OCI-LY7 (cell line): ENCODE measurements around the gene RIMS4. TPM values are rescaled to one million over a fixed set of nuclear protein-coding genes. Genes with fewer than 3 reads are reported as not detected.

Source experiments
- BruUV-seq: library from RNA; stranded (reverse); fragments of 400-500 nt; replicated peaks from 2 replicates; lab custom pipeline; 2021; lab: Mats Ljungman, UMichigan
- CTCF ChIA-PET: fragments of 300-600 bp; sonication (Branson Sonifier 250); formaldehyde crosslinking; loops from one replicate; lab custom pipeline; 2022; ENCODE audit warnings: antibody characterized with exemption; ENCODE audit not compliant: unreplicated experiment; lab: Charles Lee
- POLR2A ChIA-PET: fragments of 300-600 bp; sonication (Branson Sonifier 250); formaldehyde crosslinking; loops from one replicate; lab custom pipeline; 2022; ENCODE audit warnings: antibody characterized with exemption; lab: Charles Lee
- DNase-seq: peaks from one replicate; pipeline ENCODE4 v3.0.0-alpha.2; 2015; ENCODE audit warnings: low spot score
- H2AFZ ChIP-seq: fragments of 200-600 bp; sonication (generic), shearing (Covaris generic); 2 replicates; pipeline ENCODE4 v1.6.1; 2014; ENCODE audit warnings: mild to moderate bottlenecking, antibody characterized with exemption, low read length, moderate library complexity
- H3K27ac ChIP-seq: fragments of 200-600 bp; sonication (generic); 2 replicates; pipeline ENCODE4 v1.5.1; 2014; ENCODE audit warnings: mixed run types, low read depth, mild to moderate bottlenecking, moderate library complexity, low read length, inconsistent platforms; ENCODE audit not compliant: poor library complexity, severe bottlenecking
- H3K36me3 ChIP-seq: fragments of 200-600 bp; sonication (generic); 2 replicates; pipeline ENCODE4 v1.6.1; 2014; ENCODE audit warnings: mild to moderate bottlenecking, antibody characterized with exemption, low read length, moderate library complexity, mixed read lengths; ENCODE audit not compliant: insufficient read depth
- H3K4me1 ChIP-seq: fragments of 200-600 bp; sonication (generic); 2 replicates; pipeline ENCODE4 v1.5.1; 2014; ENCODE audit warnings: mild to moderate bottlenecking, low read length; ENCODE audit not compliant: insufficient read depth, poor library complexity, severe bottlenecking
- H3K4me2 ChIP-seq: fragments of 200-600 bp; sonication (generic); 2 replicates; pipeline ENCODE4 v1.6.1; 2014; ENCODE audit warnings: mild to moderate bottlenecking, low read length
- H3K4me3 ChIP-seq: fragments of 200-600 bp; sonication (generic); 2 replicates; pipeline ENCODE4 v1.5.1; 2014; ENCODE audit warnings: mild to moderate bottlenecking, low read depth, low read length; ENCODE audit not compliant: poor library complexity, severe bottlenecking
- H3K79me2 ChIP-seq: fragments of 200-600 bp; sonication (generic); 2 replicates; pipeline ENCODE4 v1.6.1; 2016; ENCODE audit warnings: low read depth, mild to moderate bottlenecking, low read length, moderate library complexity, mixed read lengths; ENCODE audit not compliant: insufficient read depth
- H3K9me2 ChIP-seq: fragments of 200-600 bp; sonication (generic); 2 replicates; pipeline ENCODE4 v1.6.1; 2016; ENCODE audit warnings: mild to moderate bottlenecking, low read length, mixed read lengths; ENCODE audit not compliant: insufficient read depth
- H3K9me3 ChIP-seq: fragments of 200-600 bp; sonication (generic); 2 replicates; pipeline ENCODE4 v1.6.1; 2014; ENCODE audit warnings: mild to moderate bottlenecking, mixed run types, low read length, mixed read lengths
- H4K20me1 ChIP-seq: fragments of 200-600 bp; sonication (generic); 2 replicates; pipeline ENCODE4 v1.6.1; 2014; ENCODE audit warnings: mild to moderate bottlenecking, antibody characterized with exemption, low read length, moderate library complexity, mixed read lengths; ENCODE audit not compliant: insufficient read depth
- CTCF ChIP-seq: fragments of 200-600 bp; sonication (generic); conservative IDR thresholded peaks from 2 replicates; pipeline ENCODE4 v1.5.1; 2014; ENCODE audit warnings: mild to moderate bottlenecking, antibody characterized with exemption, low read length, moderate library complexity, mixed read lengths
- EZH2phosphoT487 ChIP-seq: fragments of 200-600 bp; sonication (generic); IDR thresholded peaks from 2 replicates; pipeline ENCODE4 v1.6.1; 2018; ENCODE audit warnings: low read depth, borderline replicate concordance, mild to moderate bottlenecking, mixed run types, antibody characterized with exemption, low read length, moderate library complexity, mixed read lengths
- intact Hi-C: fragments of 100-400 bp; cut with micrococcal nuclease; formaldehyde crosslinking; loops from one replicate; pipeline ENCODE4 v1.10.0; 2022; ENCODE audit not compliant: unreplicated experiment
- total RNA-seq, 2 experiments: library from RNA; depleted of rRNA in 1 of 2; stranded (reverse); fragments of >200 nt in 1 of 2; shearing (Covaris generic) in 1 of 2; gene quantifications; 2 replicates each; pipeline ENCODE4 v1.2.3, GENCODE V29; 2014 to 2022

The RIMS4 gene
- total RNA-seq, 2 experiments from 2014 or later = not detected

GRCh38 chr20:44817143-44817910 is 7.0 kb upstream of the RIMS4 start:
- CTCF ChIA-PET = no interaction called here
- DNase-seq = no peak
- Histone ChIP-seq H3K4me3 (no peak overlapping the region), H3K79me2 (no peaks in the 10 kb centered on the region), H3K4me2 (no peak overlapping the region), H3K9me2 (no peaks in the 10 kb centered on the region), H3K4me1 (no peaks in the 10 kb centered on the region), H3K9me3 (no peaks in the 10 kb centered on the region), H4K20me1 (no peaks in the 10 kb centered on the region), H3K27ac (no peak overlapping the region), H3K36me3 (no peaks in the 10 kb centered on the region), H2AFZ (no peak overlapping the region)
- TF ChIP-seq CTCF (no peak), EZH2phosphoT487 (no peak)
- POLR2A ChIA-PET = no interaction called here
- intact Hi-C loops = no loop called here
- no TSS peak for BruUV-seq

DNA sequence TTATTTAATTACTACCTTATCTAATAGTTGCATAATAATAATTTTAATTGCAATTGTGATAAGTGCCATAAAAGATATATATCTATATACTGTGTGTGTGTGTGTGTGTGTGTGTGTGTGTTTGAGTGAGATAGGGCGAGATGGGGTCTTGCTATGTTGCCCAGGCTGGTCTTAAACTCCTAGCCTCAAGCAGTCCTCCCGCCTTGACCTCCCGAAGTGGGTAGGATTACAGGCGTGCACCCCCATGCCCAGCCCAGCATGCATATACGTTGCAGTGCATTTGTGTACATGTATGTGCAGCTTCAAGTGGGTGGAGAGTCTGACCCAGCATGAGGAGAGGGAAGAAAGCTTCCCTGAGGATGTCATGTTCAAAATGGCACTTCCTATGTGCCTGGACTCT is 4.6 kb upstream of the RIMS4 start:
- Histone ChIP-seq H3K4me2 (no peak overlapping the region), H4K20me1 (no peaks in the 10 kb centered on the region), H2AFZ (no peak overlapping the region), H3K4me3 (no peak overlapping the region), H3K79me2 (no peaks in the 10 kb centered on the region), H3K27ac (no peak overlapping the region), H3K36me3 (no peaks in the 10 kb centered on the region), H3K9me3 (no peaks in the 10 kb centered on the region), H3K4me1 (no peaks in the 10 kb centered on the region), H3K9me2 (no peaks in the 10 kb centered on the region)
- no peak for DNase-seq
- no peak for TF ChIP-seq CTCF
- CTCF ChIA-PET = no interaction called here
- POLR2A ChIA-PET = no interaction called here
- intact Hi-C loops = no loop called here
- BruUV-seq = no TSS peak

GRCh38 chr20:44811150-44811685 is 872 bp upstream of the RIMS4 start:
- H3K9me3 ChIP-seq = no peaks in the 10 kb centered on the region
- no peaks in the 10 kb centered on the region for H3K79me2 ChIP-seq
- no peak overlapping the region for H2AFZ ChIP-seq
- intact Hi-C loops = no loop called here
- BruUV-seq = no TSS peak
- no peak overlapping the region for H3K27ac ChIP-seq
- POLR2A ChIA-PET = no interaction called here
- H3K9me2 ChIP-seq = no peaks in the 10 kb centered on the region
- CTCF ChIA-PET = no interaction called here
- H3K4me1 ChIP-seq = no peaks in the 10 kb centered on the region
- DNase-seq = no peak
- TF ChIP-seq EZH2phosphoT487 (no peak), CTCF (no peak)
- no peak overlapping the region for H3K4me2 ChIP-seq
- no peaks in the 10 kb centered on the region for H3K36me3 ChIP-seq
- no peaks in the 10 kb centered on the region for H4K20me1 ChIP-seq
- no peak overlapping the region for H3K4me3 ChIP-seq
